VCaP (cell line): ENCODE data around the gene PMEL.

Experiments
- H3K27ac ChIP-seq: fragments of 450-650 bp; 2 replicates; pipeline ENCODE4 v1.5.1; 2017
- TF ChIP-seq, protein P1 (sequence below): fragments of 450-650 bp; conservative IDR thresholded peaks from 2 replicates; pipeline ENCODE4 v1.5.1; 2017; ENCODE audit warnings: mild to moderate bottlenecking, moderate library complexity

Gene PMEL

GRCh38 chr12:56001487-56002100, 35.8 kb upstream of the PMEL start:
- peak overlapping the region; percentile 83 for H3K27ac ChIP-seq
- TF ChIP-seq, protein P1, sequence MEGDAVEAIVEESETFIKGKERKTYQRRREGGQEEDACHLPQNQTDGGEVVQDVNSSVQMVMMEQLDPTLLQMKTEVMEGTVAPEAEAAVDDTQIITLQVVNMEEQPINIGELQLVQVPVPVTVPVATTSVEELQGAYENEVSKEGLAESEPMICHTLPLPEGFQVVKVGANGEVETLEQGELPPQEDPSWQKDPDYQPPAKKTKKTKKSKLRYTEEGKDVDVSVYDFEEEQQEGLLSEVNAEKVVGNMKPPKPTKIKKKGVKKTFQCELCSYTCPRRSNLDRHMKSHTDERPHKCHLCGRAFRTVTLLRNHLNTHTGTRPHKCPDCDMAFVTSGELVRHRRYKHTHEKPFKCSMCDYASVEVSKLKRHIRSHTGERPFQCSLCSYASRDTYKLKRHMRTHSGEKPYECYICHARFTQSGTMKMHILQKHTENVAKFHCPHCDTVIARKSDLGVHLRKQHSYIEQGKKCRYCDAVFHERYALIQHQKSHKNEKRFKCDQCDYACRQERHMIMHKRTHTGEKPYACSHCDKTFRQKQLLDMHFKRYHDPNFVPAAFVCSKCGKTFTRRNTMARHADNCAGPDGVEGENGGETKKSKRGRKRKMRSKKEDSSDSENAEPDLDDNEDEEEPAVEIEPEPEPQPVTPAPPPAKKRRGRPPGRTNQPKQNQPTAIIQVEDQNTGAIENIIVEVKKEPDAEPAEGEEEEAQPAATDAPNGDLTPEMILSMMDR = no peak

DNA sequence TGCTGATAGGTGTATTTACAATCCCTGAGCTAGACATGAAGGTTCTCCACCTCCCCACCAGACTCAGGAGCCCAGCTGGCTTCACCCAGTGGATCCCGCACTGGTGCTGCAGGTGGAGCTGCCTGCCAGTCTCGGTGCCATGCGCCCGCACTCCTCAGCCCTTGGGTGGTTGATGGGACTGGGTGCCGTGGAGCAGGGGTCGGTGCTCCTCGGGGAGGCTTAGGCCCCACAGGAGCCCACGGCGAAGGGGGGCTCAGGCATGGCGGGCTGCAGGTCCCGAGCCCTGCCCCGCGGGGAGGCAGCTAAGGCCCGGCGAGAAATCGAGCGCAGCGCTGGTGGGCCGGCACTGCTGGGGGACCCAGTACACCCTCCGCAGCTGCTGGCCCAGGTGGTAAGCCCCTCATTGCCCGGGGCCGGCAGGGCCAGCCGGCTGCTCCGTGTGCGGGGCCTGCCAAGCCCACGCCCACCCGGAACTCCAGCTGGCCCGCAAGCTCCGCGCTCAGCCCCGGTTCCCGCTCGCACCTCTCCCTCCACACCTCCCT, 34.2 kb upstream of the PMEL start:
- peak overlapping the region; percentile 83 for H3K27ac ChIP-seq

DNA sequence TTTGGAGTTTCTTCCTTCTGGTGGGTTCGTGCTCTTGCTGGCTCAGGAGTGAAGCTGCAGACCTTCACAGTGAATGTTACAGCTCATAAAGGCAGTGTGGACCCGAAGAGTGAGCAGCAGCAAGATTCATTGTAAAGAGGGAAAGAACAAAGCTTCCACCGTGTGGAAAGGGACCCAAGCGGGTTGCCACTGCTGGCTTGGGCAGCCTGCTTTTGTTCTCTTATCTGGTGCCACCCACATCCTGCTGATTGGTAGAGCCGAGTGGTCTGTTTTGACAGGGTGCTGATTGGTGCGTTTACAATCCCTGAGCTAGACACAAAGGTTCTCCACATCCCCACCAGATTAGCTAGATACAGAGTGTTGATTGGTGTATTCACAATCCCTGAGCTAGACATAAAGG, 33.7 kb upstream of the PMEL start:
- H3K27ac ChIP-seq = peak overlapping the region; percentile 83; the same call in 1 of the 2 replicates

GRCh38 chr12:55997535-55997859, 31.7 kb upstream of the PMEL start:
- peak overlapping the region; percentile 84 for H3K27ac ChIP-seq
- TF ChIP-seq, protein P1 = no peak

- peak within 1 kb of the TSS; percentile 84 for H3K27ac ChIP-seq
- TF ChIP-seq, protein P1 = no peak
These were observed 31.1 kb upstream of the PMEL start, which contains the start of gene SUOX for GRCh38 chr12:55996715-55997534. Gene SUOX (plus strand): TSS chr12:55997276. CDS start chr12:56002222, 4,946 bp downstream.

DNA sequence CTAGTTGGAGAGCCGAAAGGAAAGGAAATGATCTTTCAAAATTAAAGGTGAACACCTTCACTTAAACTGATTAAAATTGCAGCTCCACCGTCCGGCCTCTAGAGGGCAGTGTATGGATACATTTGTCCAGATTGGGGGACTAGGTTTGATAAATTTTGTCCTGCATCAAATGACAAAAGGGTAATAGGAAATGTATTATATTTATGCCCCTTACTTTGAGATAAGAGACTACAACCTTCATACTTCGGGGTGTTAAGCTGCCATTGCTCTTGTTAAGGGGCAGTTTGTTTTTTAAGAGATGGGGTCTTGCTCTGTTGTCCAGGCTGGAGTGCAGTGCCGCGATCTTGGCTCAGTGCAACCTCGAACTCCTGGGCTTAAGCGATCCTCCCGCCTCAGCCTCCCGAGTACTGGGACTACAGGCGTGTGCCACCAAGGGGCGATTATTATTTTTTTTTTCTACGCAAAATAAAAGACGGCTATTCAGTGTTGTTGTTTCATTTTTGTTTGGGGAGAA, 30.4 kb upstream of the PMEL start:
- TF ChIP-seq, protein P1 = peak; percentile 90
- H3K27ac ChIP-seq = peak overlapping the region; percentile 84

DNA sequence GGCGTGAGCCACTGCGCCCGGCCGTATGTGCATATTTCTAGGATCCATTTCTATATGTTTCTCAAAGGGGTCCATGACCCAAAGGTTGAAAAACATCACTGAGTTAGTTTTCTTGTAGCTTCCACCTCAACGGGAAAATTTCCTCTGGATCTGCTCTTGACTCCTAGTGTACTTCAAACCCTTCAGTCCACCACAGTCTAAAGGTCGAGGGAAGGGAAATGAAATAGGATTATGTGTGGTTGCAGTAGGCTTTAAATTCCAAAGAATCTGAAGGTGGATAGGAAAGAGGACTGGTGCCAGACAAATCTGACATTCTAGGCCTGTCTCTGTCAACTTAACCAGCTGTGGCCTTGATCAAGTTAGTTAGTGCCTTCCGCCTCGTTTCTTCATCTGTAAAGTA, 29.5 kb upstream of the PMEL start:
- no peak overlapping the region for H3K27ac ChIP-seq
- TF ChIP-seq, protein P1 = no peak

GRCh38 chr12:55993230-55993853, 27.5 kb upstream of the PMEL start:
- no peak overlapping the region for H3K27ac ChIP-seq
- TF ChIP-seq, protein P1 = no peak
